H7 (cell line): ENCODE data around the gene KIAA0753. TPM values are rescaled to one million over a fixed set of nuclear protein-coding genes. Genes with fewer than 3 reads are reported as not detected.

Experiments used
- DNase-seq: peaks from one replicate; pipeline ENCODE4 v3.0.0; 2012
- H3K27me3 ChIP-seq: 2 replicates; pipeline ENCODE4 v1.6.0; 2011; ENCODE audit warnings: mild to moderate bottlenecking, low read length; ENCODE audit not compliant: control insufficient read depth, insufficient read depth
- H3K36me3 ChIP-seq: replicated peaks from 2 replicates; pipeline ENCODE4 v1.5.1; 2011; ENCODE audit warnings: low read length; ENCODE audit not compliant: control insufficient read depth, insufficient read depth
- H3K4me3 ChIP-seq: 2 replicates; pipeline ENCODE4 v1.5.1; 2011; ENCODE audit warnings: low read depth, mild to moderate bottlenecking, control low read depth, low read length, moderate library complexity; ENCODE audit not compliant: insufficient read depth
- total RNA-seq: library from RNA; depleted of rRNA; stranded (reverse); fragments of >200 nt; shearing (Covaris generic); gene quantifications from 2 replicates; pipeline ENCODE4 v1.2.3, GENCODE V29; 2014

The KIAA0753 gene
- total RNA-seq, 1 experiment from 2014 or later, result 13.9 TPM

DNA sequence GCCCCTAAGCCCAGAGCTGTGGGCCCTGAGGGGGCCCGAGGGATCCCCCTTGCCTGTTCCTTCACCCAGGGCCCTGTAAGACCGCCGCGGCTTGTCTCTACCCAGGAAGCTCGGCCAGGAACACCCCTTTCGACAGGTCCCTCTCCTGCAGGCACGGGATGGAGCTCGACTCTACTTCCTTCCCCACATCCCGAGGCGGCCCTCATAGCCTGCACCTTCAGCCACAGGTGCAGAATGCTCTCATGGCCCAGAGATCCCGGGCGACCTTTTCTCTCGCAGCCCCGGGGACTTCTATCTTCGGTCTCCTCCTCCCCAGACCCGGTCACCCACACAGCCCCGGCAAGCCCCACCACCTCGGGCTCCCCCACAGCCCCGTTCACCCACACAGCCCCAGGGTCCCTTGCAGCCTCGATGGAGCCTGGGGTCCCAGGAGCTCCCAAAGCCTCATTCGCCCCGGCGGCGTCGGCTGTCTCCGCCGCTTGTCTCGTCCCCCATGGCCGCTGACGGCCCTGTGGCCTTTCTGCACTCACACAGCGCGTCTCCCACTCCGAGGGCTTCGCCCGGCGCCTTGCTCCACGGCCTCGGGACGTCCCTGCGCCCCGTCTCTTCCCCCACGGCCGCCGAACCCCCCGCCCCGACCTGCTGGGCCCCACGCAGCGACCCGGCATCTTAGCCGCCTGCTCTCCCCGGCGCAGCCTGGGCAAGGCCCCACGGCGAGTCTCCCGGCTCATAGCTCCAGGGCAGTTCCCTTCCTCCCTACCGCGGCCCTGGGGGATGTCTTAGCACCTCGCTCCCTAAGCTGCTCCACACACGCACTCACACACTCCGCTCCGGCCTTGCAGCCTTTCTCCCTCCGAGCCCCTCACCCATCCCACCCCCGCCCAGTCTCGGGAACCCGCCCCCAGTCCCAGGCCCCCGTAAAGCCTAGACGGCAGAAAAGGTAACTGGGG, 650 bp downstream of the KIAA0753 start:
- Histone ChIP-seq H3K27me3 (no peaks in the 10 kb centered on the region), H3K36me3 (peaks cover 4% of the 10 kb centered on the region), H3K4me3 (peak overlapping the region; percentile 68)
- peak; percentile 78 for DNase-seq

DNA sequence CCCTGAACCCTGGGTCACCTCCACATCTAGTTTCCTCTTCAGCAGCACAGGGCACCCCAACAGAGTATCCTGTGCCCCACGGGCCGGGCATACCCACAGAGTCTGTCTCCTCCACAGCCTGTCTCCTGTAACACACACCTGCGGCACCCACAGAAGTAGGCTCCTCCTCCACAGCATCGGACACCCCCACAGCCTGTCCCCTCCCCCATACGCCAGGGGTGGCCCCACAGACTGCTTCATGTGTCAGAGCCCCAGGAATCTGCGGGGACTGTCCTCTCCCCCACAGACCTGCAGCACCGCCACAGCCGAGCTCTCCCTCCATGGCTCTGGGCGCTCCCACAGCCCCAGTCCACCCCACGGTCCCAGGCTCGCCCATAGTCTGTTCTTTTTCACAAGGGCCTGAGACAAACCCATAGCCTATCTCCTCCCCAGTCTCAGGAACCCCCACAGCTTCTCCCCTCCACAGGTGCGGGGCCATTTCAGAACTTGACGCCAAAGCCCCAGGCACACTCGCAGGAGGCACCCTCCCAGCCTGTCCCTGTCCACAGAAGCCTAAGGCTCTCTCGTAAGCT, 1.4 kb downstream of the KIAA0753 start:
- Histone ChIP-seq H3K27me3 (no peaks in the 10 kb centered on the region), H3K36me3 (peaks cover 4% of the 10 kb centered on the region), H3K4me3 (peak overlapping the region; percentile 68)
- DNase-seq, result peak; percentile 42

DNA sequence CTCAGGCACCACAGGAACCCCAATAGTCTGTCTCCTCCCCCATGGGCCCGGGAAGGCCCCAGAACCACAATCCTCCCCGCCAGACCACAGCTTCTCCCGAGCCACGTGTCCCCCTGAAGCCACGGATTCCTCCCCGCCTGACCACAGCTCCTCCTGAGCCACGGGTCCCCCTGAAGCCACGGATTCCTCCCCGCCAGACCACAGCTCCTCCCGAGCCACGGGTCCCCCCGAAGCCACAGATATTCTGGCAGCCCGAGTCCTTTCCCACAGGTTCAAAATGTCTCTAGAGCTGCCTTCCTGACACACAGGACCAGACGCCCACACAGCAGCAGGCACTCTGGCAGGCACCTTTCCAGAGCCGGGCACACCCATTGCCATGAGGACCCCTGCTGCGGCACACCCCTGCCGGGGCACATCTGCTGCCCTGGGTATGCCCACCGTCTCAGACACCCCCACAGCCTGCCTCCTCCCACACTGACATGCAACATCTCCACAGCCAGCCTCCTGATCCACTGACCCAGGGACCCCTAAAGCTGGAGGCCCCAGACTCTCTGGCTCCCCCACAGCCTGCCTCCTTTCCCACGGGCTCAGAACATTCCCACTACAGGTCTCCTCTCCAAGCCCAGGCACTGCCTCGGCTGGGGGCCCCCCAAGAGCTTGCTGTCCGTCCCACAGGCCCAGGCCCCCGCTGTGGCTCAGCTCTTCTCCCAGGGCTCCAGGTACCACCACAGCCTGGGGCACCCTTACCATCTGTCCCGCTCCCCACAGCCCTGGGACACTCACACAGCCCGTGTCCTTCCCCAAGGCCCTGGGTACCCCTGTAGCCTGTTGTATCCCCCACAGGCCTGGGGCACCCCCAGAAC, 2.2 kb downstream of the KIAA0753 start:
- Histone ChIP-seq H3K36me3 (peaks cover 1% of the 10 kb centered on the region; the same call in 1 of the 2 replicates), H3K4me3 (no peak overlapping the region), H3K27me3 (no peaks in the 10 kb centered on the region)
- DNase-seq, result peak; percentile 17

DNA sequence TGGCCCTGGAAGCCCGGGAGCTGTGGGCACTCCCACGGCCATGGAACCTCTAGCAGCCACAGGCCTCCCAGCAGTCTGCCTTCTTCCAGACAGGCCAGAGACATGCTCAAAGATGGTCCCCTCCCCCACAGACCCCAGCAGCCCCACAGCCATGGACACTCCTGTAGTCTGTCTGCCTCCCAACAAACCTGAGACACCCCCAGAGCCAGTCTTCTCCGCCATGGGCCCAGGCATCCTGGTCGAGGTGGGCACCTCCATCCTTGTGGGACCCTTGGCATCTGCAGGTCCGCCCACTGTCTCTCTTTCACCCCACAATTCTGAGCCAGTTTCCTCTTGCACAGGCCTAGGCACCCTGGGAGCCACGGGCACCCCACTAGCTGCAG, 3.1 kb downstream of the KIAA0753 start:
- Histone ChIP-seq H3K27me3 (no peaks in the 10 kb centered on the region), H3K4me3 (no peak overlapping the region), H3K36me3 (no peaks in the 10 kb centered on the region)
- DNase-seq, result no peak

DNA sequence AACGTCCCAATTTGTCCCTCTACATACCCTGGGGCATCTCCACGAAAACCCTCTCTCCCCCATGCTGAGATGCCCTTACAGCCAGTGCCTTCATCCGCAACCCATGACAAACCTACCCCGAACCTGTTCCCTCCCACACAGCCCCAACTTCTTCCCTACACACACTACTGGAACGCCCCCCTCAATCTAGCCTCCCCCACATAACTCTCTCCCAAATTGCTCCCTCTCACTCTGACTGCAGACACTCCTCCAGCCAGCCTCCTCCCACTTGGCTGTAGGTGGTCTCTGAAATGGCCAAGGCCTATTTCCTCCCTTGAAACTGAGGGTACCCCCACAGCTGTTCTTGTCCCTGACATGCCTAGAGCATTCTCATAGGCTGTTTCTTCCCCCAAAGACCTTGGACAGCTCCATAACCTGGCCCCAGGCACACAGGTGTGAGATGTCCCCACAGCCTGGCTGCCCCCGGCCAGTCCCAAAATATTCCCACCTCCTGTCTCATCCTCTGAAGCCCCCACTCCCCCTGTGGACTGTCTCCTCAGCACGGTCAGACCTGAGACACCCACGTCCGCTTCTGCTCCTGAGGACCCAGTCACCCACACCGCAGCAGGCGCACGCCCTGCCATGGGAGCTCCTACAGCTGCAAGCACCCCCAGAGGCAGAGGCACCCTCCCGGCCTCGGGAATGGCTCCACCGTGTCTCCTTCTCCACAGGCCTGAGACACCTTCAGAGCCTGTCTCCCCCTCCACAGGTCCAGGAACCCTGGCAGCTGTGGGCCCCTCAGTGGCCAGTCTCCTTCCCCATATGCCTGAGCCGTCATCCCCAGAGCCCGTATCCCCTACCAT, 3.7 kb downstream of the KIAA0753 start:
- no peaks in the 10 kb centered on the region for H3K36me3 ChIP-seq
- peak; percentile 17 for DNase-seq
- no peaks in the 10 kb centered on the region for H3K27me3 ChIP-seq
- no peak overlapping the region for H3K4me3 ChIP-seq

DNA sequence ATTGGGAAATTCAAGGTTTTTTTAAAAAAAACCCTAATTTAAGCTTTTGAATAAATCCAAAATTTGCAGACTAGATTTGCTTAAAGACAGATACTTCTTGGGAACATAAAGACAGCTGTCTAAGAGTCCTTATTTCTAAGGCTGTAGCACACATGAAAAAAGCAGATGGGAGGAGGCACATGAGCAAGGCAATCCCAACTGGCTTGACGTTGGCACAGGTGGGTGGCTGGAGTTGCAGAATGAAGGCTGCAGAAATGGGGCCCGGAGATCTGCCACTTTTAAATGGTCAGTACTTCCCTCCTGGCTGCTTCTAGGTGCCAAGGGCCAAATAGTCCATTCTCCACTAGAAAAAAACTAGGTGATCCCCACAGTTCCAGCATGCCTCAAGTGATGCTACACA, 4.4 kb downstream of the KIAA0753 start:
- Histone ChIP-seq H3K36me3 (no peaks in the 10 kb centered on the region; the same call in 1 of the 2 replicates), H3K27me3 (no peaks in the 10 kb centered on the region), H3K4me3 (no peak overlapping the region)
- DNase-seq, result no peak

DNA sequence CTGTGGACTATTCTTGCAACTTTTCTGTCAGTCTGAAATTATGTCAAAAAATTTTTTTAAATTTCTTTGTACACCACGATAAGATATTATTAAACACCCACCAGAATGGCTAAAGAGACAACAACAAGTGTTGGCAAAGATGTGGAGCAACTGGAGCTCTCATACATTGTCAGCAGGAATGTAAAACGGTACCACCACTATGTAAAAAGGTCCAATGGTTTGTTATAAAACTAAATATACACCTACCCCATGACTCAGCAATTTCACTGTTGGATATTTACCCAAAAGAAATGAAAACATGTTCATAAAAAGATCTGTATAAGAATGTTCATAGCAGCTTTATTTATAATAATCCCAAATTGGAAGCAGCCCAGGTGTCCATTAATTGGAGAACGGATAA, 7.2 kb downstream of the KIAA0753 start:
- Histone ChIP-seq H3K27me3 (no peaks in the 10 kb centered on the region), H3K4me3 (no peak overlapping the region), H3K36me3 (no peaks in the 10 kb centered on the region; the same call in 1 of the 2 replicates)
- no peak for DNase-seq

DNA sequence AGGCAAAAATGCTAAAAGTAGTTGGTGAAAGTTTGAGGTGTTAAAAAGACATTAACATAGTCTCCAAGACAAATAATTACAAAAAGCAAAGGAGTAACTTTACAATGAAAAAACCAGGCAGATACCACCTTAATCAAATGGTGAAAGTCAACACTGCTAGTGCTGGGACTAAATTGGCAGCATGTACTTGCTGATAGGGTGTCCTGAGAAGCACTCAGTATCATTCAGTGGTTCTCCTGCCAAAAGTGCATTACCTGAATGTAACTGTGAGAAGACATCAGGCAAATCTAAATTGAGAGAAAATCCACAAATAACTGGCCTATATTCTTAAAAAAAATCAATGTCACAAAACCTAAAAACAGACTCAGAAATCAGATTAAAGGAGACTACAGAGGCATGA, 8.0 kb downstream of the KIAA0753 start:
- Histone ChIP-seq H3K27me3 (no peaks in the 10 kb centered on the region), H3K4me3 (no peak overlapping the region), H3K36me3 (peaks cover 1% of the 10 kb centered on the region)
- no peak for DNase-seq

DNA sequence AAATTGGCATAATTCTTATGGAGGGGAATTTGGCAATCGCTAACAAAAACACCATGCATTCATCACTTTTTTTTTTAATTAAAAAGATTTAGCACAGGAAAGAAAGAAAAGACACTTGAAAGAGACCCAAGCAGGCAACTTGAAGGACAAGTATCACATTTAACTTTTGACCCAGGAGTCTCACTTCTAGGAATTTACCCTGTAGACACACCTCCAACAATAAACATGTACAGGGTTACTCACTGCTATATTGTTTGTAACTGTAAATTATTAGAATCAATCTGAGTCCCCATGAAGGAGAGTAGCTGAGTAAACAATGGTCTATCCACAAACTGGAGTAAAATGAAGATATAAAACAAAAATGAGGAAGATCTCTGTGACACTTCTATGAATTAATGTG, 10.1 kb downstream of the KIAA0753 start:
- DNase-seq, result no peak
- no peak overlapping the region for H3K4me3 ChIP-seq
- peaks cover 1% of the 10 kb centered on the region for H3K36me3 ChIP-seq
- H3K27me3 ChIP-seq, result no peaks in the 10 kb centered on the region

DNA sequence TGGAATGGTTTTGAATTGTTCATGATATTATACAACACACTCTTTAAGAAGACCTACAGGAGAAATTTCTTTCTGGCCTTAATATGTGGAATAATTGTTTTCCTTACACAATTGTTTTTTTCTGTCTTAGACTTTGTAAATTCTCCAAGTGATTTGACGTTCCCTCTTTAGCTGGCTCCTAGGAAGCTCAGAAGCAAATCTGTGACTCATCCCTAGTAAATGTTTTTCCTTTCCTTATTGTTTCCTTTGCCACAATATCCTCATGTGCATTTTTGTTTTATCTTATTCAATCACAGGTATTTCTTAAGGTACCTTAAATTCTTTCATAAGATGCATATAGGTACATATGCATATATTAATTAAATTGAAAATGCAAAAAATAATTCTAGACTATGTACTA, 13.5 kb downstream of the KIAA0753 start:
- Histone ChIP-seq H3K4me3 (no peak overlapping the region), H3K36me3 (peaks cover 1% of the 10 kb centered on the region), H3K27me3 (no peaks in the 10 kb centered on the region)
- DNase-seq, result no peak

DNA sequence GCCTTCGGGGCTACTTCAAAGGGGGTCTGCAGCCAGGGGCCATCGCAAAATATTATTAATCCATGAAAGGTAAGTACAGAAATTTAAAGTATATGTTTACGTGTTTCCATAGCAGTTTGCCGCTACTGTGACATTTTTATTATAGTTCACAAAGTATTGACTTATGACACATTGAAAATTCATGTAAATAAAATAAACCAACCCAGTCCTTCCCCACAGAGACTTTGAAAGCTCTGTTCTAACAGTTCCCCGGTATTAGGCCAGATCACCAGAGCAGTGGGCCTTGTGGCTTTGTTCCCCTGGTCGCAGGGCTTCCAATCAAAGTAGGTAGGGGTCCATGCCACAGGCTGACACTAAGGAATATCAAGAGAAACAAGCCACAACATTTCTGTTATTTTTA, 13.9 kb downstream of the KIAA0753 start:
- no peak for DNase-seq
- Histone ChIP-seq H3K27me3 (no peaks in the 10 kb centered on the region), H3K36me3 (peaks cover 1% of the 10 kb centered on the region), H3K4me3 (no peak overlapping the region)

DNA sequence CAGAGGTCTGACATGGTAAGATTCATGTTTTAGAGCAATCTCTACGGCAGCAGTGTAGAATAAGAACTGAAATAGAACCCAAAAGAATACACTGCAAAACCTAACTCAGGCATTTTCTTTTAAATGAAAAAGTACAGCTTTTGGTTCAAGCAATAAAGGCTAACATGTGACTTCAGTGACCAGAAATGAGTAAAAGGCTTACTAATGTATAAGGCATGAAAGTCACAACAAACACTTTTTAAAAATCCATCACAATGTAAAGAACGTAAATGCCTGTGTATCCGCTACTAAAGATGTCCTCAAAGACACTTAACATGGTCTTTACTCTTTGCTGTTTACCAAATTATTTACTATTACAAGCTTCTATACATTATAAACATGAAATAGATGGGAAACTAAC, 16.6 kb downstream of the KIAA0753 start:
- peaks cover 3% of the 10 kb centered on the region for H3K36me3 ChIP-seq
- H3K27me3 ChIP-seq, result no peaks in the 10 kb centered on the region

DNA sequence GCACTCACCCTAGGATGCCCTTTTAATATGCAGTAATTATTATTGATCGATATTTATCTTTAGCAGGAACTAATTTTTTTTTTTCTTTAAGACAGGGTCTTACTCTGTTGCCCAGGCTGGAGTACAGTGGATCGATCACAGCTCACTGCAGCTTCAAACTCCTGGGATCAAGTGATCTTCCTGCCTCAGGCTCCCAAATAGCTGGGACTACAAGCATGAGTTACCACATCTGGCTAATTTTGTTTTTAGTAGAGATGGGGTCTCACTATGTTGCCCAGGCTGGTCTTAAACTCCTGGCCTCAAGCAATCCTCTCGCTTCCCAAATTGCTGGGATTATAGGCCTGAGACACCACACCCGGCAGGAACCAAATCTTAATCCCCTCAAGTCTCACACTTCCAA, 29.3 kb downstream of the KIAA0753 start:
- H3K36me3 ChIP-seq, result peaks cover 7% of the 10 kb centered on the region
- H3K27me3 ChIP-seq, result no peaks in the 10 kb centered on the region
- H3K4me3 ChIP-seq, result no peak overlapping the region
- no peak for DNase-seq

More for the DNA sequence above, 16.6 kb downstream of the KIAA0753 start:
- H3K4me3 ChIP-seq, result no peak overlapping the region
- DNase-seq, result no peak

DNA sequence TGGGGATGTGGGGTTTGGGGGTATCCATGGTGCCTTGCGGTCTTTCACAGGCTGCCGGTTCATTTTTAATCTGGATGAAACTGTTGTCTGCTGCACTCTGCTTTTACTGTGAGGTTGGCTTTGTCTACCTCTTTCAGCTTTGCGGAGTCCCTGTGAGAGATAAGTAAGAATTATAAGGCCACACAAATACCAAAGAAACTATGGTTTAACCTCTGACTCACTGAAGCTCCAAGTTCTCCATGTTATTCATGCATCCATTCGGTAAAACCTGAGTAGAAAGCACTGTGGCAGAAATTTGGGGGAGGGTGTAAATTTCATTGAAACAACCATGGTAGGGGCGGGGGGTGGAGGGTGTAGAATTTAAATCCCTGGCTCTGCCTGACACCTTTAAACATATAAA, 30.5 kb downstream of the KIAA0753 start:
- DNase-seq, result no peak
- Histone ChIP-seq H3K4me3 (no peak overlapping the region), H3K36me3 (peaks cover 12% of the 10 kb centered on the region)

More for the DNA sequence above, 30.5 kb downstream of the KIAA0753 start:
- H3K27me3 ChIP-seq, result no peaks in the 10 kb centered on the region
